GM21423 (cell line): Measurements from ENCODE around the gene RPP30.
A peak's percentile ranks its signal among the peaks of the same experiment; 100 is the strongest.

Source experiments
- ATAC-seq: cut with Tn5 transposase; IDR thresholded peaks from one replicate; pipeline ENCODE4 v1.9.1; 2021; ENCODE audit warnings: mild to moderate bottlenecking, moderate library complexity; ENCODE audit not compliant: unreplicated experiment

Gene RPP30

GRCh38 chr10:90871766-90872647 lies at the start of gene RPP30:
RPP30 (plus strand) TSS chr10:90871974; CDS start chr10:90871987, 13 bp downstream.
- peak; percentile 99 for ATAC-seq

DNA sequence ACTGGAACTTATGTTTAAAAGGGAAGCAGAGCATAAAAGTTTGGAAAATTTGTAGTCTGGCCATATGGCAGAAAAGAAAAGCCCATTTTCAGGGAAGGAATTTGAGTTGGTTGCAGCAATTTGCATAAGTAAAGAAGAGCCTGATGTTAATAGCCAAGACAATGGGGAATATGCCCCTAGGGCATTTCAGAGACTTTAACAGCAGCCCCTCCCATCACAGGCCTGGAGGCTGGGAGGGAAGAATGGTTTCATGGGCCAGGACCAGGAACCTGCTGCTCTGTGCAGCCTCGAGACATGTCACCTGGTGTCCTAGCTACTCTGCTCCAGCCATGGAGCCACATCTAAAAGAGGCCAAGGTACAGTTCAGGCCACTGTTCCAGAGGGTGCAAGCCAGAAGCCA lies 49.3 kb upstream of the RPP30 start:
- ATAC-seq: no peak

DNA sequence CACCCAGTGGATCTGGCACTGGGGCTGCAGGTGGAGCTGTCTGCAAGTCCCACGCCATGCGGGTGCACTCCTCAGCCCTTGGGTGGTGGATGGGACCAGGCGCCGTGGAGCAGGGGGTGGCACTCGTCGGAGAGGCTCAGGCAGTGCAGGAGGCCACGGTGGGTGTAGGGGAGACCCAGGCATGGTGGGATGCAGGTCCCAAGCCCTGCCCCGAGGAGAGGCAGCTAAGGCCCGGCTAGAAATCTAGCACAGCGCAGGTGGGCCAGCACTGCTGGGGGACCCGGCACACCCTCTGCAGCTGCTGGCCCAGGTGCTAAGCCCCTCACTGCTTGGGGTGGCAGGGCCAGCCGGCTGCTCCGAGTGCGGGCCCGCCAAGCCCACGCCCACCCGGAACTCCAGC lies 39.7 kb upstream of the RPP30 start:
- no peak for ATAC-seq

DNA sequence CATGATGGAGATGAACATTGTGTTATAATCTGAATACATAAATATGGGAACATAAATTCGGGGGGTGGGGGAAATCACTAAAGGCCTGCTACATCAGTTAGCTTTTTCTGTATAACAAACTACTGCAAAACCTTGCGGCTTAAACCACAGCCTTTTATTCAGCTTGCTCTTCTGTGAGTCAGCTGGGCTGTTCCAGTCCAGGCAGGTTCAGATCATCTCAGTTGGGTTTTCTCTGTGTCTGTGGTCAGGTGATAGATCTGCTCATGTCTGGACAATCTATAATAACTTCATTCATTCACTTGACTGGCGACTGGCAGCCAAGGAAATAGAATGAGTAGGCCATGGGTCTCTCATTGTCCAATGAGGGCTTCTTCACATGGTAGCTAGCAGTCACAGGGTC lies 37.4 kb upstream of the RPP30 start:
- no peak for ATAC-seq

DNA sequence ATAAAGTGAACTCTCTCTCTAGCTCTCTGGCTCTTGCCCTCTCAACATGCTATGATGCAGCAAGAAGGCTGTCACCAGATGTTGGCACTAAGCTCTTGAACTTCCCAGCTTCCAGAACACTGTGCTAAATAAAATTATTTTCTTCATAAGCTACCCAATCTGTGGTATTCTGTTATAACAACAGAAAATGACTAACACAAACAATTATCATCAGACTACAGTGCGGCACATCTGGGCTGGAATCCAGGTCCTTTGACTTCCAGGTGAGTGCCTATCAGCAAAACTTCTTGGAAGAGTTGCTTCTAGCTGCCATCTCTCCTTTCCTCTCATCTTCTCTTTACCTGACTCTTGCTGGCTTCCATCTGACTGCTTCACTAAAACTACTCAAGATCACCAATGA lies 34.3 kb upstream of the RPP30 start:
- no peak for ATAC-seq

GRCh38 chr10:90842725-90843124 lies 29.0 kb upstream of the RPP30 start:
- no peak for ATAC-seq

GRCh38 chr10:90845726-90846125 lies 26.0 kb upstream of the RPP30 start:
- ATAC-seq: no peak

- ATAC-seq: no peak
Measured at GRCh38 chr10:90846746-90847145, 25.0 kb upstream of the RPP30 start.

- no peak for ATAC-seq
Measured at GRCh38 chr10:90847436-90847835, 24.3 kb upstream of the RPP30 start.

DNA sequence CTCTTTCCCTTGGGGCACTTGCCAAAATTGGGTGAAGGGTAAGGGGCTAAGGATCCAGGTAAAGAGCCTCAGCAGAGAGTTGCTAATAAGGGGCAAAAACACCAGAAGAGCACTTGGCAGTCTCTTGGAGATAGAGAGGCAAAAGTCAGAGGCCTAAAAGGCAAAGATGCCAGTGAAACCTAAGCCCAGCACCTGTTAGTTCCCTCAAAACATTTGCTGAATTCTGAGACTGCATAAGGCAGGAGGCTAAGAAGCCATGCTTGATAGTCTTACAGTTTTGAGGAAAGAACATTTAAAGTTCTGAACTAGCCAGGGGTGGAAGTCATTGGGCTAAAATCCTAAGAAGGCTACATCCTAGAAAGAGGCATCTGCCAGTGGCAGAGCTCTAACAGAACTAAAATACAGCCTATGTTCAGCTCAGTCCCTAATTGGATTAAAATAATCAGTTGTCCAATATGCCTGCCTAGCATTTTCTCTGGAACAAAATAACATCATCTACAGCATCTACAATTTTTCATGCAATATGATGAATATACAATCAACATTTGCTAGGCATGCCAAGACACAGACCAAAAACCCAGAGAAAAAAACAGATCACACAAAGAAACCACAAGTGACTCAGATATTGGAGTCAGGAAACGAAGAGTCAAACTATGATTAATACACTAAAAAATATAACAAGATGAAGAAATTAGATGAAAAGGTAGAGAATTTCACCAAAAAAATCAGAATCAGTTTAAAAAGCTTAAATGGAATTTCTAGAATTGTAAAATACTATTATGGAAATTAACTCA lies 21.6 kb upstream of the RPP30 start:
- no peak for ATAC-seq

DNA sequence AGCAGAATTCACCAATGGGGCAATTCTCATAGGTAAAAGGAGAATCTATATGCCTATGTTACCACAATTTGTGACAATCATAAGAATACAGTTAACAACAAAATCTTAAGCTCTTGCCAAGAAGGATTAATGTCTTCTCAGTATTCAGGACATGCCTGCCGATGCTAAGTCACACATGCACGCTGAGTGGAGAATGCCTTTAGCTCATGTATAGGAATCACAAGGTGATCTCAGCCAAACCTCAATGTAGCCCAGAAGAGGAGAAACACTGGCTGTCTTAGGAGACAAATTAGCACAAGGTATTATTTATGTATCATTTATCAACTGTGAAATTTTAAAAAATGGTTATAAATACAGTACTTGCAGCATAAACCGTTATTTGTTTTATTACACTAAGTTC lies 16.6 kb upstream of the RPP30 start:
- ATAC-seq: no peak

DNA sequence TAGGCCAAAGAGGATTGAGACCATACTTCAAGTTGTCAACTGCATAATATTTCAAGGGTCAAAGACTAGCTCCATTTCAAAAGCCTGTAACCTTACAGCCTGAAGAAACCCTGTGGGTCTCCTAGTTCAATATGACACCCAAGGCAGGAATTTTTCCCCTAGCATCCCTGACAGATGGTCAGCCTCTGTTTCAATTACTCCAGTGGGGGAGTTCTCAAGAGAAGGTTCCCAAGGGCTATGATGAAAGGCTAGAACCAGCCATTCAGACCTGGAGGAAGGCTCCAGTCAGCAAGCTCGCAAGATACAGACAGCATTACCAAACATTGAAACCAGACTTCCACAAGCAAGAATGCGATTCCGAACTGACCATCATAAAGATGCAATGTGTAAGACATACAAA lies 15.5 kb upstream of the RPP30 start:
- no peak for ATAC-seq

- no peak for ATAC-seq
Measured at GRCh38 chr10:90856964-90857634, 14.7 kb upstream of the RPP30 start.

GRCh38 chr10:90857635-90858460 lies 13.9 kb upstream of the RPP30 start, which contains the start of gene HTR7:
HTR7 (minus strand) TSS chr10:90858039; CDS start chr10:90857671, 368 bp downstream.
- ATAC-seq: peak; percentile 70

DNA sequence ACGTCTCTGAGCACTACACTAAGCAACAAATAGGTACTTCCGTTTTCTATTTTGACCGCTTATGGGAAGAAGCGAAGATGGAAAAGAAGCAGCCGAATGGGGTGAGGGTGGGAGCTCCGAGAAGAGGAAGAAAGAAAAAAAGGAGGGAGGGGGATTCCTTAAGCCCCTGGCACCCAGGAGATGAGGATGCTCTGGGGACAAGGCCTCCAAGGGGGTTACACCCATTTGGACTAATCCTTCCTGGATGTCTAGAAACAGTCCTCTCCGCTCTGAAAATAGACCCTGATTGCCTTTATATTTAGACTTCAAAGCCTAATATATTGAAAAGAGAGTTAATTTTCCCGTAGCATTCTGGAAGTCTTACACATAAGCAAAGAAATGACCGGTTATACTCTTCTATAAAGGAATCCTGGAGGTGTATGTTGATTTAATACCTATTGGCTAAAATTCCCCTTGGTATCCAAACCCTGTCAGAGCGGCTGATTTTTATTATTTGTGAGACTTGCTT lies 13.3 kb upstream of the RPP30 start:
- ATAC-seq: no peak

- ATAC-seq: no peak
Measured at GRCh38 chr10:90859321-90859751, 12.4 kb upstream of the RPP30 start.

GRCh38 chr10:90860790-90861189 lies 11.0 kb upstream of the RPP30 start:
- ATAC-seq: no peak

GRCh38 chr10:90862908-90863514 lies 8.8 kb upstream of the RPP30 start:
- ATAC-seq: no peak

DNA sequence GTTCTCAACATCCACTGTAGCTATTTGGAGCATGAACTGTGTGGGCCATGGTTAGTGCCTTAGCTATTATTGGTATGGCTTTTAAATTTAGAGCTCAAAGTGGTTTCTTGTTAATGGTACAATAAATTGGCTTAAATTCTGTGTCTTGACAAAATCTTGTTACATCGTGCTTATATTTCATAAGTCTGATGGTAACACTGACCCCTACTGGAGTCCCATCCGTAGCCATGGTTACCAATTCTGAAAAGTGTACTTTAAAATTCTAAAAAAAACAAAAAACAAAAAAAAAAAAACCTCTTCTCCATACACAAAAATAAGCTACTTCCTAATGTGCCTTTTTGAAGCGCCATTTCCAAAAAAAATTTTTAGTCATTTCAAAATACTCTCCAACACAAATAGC lies 6.4 kb upstream of the RPP30 start:
- ATAC-seq: no peak

DNA sequence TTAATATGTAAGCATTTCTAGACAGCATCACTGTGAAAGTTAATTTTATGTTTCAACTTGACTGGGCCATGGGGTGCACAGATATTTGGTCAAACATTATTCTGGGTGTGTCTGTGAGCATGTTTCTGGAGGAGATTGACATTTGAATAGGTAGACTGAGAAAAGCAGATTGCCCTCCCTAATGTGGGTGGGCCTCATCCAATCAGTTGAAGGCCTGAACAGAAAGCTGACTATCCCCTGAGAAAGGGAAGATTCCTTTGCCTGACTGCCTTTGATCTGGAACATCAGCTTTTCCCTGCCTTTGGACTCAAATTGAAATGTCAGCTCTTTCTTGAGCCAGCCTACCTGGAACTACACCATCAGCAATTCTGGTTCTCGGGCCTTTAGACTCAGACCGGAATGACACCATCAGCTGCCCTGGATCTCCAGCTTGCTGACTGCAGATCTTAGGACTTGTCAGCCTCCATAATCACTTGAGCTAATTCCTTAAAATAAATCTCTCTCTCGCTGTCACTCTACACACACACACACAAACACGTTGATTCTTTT lies 5.7 kb upstream of the RPP30 start:
- ATAC-seq: no peak
